Common myeloid progenitor, CD34-positive (primary cell): Measurements from ENCODE around the gene CD2BP2.

Source experiments
- CTCF ChIA-PET: fragments of 350-600 bp; sonication (Branson Sonifier 250); formaldehyde crosslinking; loops from one replicate; lab custom pipeline; 2021; ENCODE audit warnings: antibody characterized with exemption; lab: Charles Lee
- POLR2A ChIA-PET: fragments of 350-600 bp; sonication (Branson Sonifier 250); formaldehyde crosslinking; loops from one replicate; lab custom pipeline; 2021; ENCODE audit warnings: antibody characterized with exemption; lab: Charles Lee
- DNase-seq, 3 donors: peaks; one replicate each; pipeline versions ENCODE4 v3.0.0 to v3.0.0-alpha.2; 2013
- H3K27ac ChIP-seq, 2 experiments: 1 replicate in 1 of 2; 2 replicates in 1 of 2; pipeline ENCODE4 v1.7.0; 2013; ENCODE audit warnings: inconsistent platforms in 2 of 2, low read length in 2 of 2, mild to moderate bottlenecking in 2 of 2, low read depth in 1 of 2, moderate library complexity in 1 of 2; ENCODE audit not compliant: severe bottlenecking in 2 of 2, insufficient read depth in 1 of 2, poor library complexity in 1 of 2
- H3K27me3 ChIP-seq, 5 experiments: replicated peaks in 2 of 5; 1 replicate in 3 of 5; 2 replicates in 2 of 5; pipeline versions ENCODE4 v1.6.1 to v1.7.0; 2013; ENCODE audit warnings: low read length in 4 of 5, mild to moderate bottlenecking in 2 of 5, moderate library complexity in 2 of 5, inconsistent platforms in 1 of 5; ENCODE audit not compliant: insufficient read depth in 5 of 5, control insufficient read depth in 4 of 5
- H3K36me3 ChIP-seq, 4 experiments: 1 replicate in 2 of 4; 2 replicates in 2 of 4; pipeline versions ENCODE4 v1.6.1 to v1.7.0; 2013; ENCODE audit warnings: low read length in 3 of 4, control low read depth in 1 of 4, mild to moderate bottlenecking in 1 of 4; ENCODE audit not compliant: control insufficient read depth in 4 of 4, insufficient read depth in 4 of 4
- H3K4me1 ChIP-seq, 4 experiments: 1 replicate in 3 of 4; 2 replicates in 1 of 4; pipeline versions ENCODE4 v1.6.1 to v1.7.1; 2013; ENCODE audit warnings: low read length in 3 of 4, mild to moderate bottlenecking in 3 of 4, control low read depth in 1 of 4, inconsistent platforms in 1 of 4, moderate library complexity in 1 of 4; ENCODE audit not compliant: control insufficient read depth in 4 of 4, insufficient read depth in 4 of 4; ENCODE audit errors: control extremely low read depth in 1 of 4
- H3K4me3 ChIP-seq, 7 experiments: 1 replicate in 4 of 7; 2 replicates in 3 of 7; pipeline versions ENCODE4 v1.5.1 to v1.7.0; 2013; ENCODE audit warnings: mild to moderate bottlenecking in 7 of 7, low read length in 6 of 7, moderate library complexity in 6 of 7, inconsistent platforms in 2 of 7, low read depth in 2 of 7, control low read depth in 1 of 7; ENCODE audit not compliant: insufficient read depth in 4 of 7, control insufficient read depth in 1 of 7; ENCODE audit errors: extremely low read depth in 1 of 7
- H3K9me3 ChIP-seq, 5 experiments: 1 replicate in 4 of 5; 2 replicates in 1 of 5; pipeline versions ENCODE4 v1.6.1 to v1.7.1; 2013; ENCODE audit warnings: low read length in 4 of 5, mild to moderate bottlenecking in 2 of 5, inconsistent platforms in 1 of 5, low read depth in 1 of 5, moderate library complexity in 1 of 5; ENCODE audit not compliant: control insufficient read depth in 4 of 5, insufficient read depth in 2 of 5; ENCODE audit errors: control extremely low read depth in 1 of 5
- WGBS: methylation state at CpG from one replicate; pipeline ENCODE4 v1.1.5; 2013; ENCODE audit not compliant: insufficient coverage; 5-methylcytosine and 5-hydroxymethylcytosine counted together

The CD2BP2 gene

DNA sequence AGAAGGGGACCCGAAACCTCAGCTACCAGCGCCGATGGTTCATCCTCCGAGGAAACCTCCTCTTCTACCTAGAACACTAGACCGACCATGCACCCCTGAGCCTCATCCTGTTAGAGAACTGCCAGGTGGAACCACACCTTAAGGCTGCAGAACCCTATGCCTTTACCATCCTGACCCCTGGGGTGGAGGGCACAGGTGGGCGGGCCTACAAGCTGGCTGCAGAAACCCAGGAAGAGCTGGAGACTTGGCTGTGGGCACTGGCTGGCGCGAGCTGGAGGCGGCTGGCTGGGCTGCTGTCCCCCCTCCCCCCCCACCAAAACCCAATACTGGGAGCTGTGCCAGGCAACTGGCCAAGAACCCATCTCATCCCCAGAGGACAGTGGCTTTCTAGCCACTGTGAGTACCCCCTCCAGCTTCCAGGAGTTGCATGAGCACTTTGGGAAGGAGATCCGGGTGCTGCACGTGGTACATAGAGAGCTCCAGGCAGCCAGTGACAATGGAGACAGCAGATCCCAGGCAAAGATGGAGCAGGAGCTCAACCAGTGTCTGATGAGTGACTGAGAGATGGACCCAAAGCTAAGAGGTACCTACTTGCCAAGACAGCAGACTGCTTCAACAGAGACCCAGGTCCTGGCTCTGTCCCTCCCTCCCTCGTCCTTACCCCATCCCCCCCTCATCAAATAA is 1.4 kb upstream of the CD2BP2 start:
- Histone ChIP-seq H3K4me1 (peaks cover 0 to 27% (median 24%) of the 10 kb centered on the region in 4 experiments), H3K27ac (peak overlapping the region; percentile 68 to 88), H3K9me3 (no peaks in the 10 kb centered on the region), H3K4me3 (peak overlapping the region in 5 of 7 experiments; percentile 85 to 96 (median 94)), H3K27me3 (no peaks in the 10 kb centered on the region), H3K36me3 (peaks cover under 1 to 72% (median 42%) of the 10 kb centered on the region in 4 experiments)
- ChIA-PET CTCF (interaction anchor here (1.0 to 2.5 kb wide), 5 partner anchors 9 to 73 kb away, joined by 3 to 10 read pairs (median 4); partner anchors contain the start of gene DCTPP1), POLR2A (interaction anchor here (0.5 to 0.8 kb wide), 3 partner anchors 13 to 772 kb away, joined by 3 read pairs; no protein-coding TSS in a partner anchor)
- DNase-seq = no peak
- 86% methylated on average over 5 of the region's 12 CpGs for WGBS

DNA sequence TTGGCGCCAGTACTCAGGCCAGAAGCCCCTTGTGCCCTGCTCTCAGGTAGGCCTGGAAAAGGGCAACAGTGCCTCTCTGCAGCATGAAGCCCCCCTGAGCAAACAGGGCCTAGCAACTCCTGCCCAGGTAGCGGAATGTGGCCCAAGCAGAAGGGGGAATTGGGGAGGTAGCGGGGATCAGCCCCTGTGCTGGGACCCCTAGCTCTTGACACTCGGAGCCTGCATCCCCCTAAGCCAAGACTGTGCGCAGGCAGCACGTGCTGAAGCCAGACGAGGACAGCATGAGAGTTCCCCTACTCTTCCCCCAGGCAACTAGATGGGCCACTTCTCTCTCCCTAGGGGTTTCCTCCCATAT is 823 bp upstream of the CD2BP2 start:
- peaks cover 4 to 75% (median 45%) of the 10 kb centered on the region in 4 experiments for H3K36me3 ChIP-seq
- H3K4me1 ChIP-seq = peaks cover 0 to 27% (median 24%) of the 10 kb centered on the region in 4 experiments
- peak overlapping the region; percentile 68 to 88 for H3K27ac ChIP-seq
- POLR2A ChIA-PET = interaction anchor here (0.5 to 0.8 kb wide), 2 partner anchors 13 to 153 kb away, joined by 3 read pairs; no protein-coding TSS in a partner anchor
- peak in 1 of 3 donors; percentile 33 for DNase-seq
- 51% methylated on average over 7 of the region's 7 CpGs for whole genome bisulfite sequencing
- H3K9me3 ChIP-seq = no peaks in the 10 kb centered on the region
- CTCF ChIA-PET = interaction anchor here (1.0 to 2.5 kb wide), 3 partner anchors 9 to 53 kb away, joined by 3 to 10 read pairs (median 4); no protein-coding TSS in a partner anchor
- peak overlapping the region; percentile 85 to 96 (median 92) for H3K4me3 ChIP-seq
- H3K27me3 ChIP-seq = no peaks in the 10 kb centered on the region

- WGBS = 0% methylated on average over 17 of the region's 36 CpGs
- no peaks in the 10 kb centered on the region for H3K9me3 ChIP-seq
- no peak for DNase-seq
- peaks cover 0 to 38% (median 25%) of the 10 kb centered on the region in 4 experiments for H3K4me1 ChIP-seq
- ChIA-PET POLR2A (interaction anchor here (1.3 to 1.6 kb wide), 2 partner anchors 15 to 24 kb away, joined by 3 to 4 read pairs; partner anchors contain the start of gene TBC1D10B), CTCF (interaction anchor here (0.6 to 2.5 kb wide), 8 partner anchors 10 to 55 kb away, joined by 3 to 10 read pairs (median 4); no protein-coding TSS in a partner anchor)
- peaks cover 7 to 70% (median 45%) of the 10 kb centered on the region in 4 experiments for H3K36me3 ChIP-seq
- H3K27me3 ChIP-seq = no peaks in the 10 kb centered on the region
- H3K27ac ChIP-seq = peak overlapping the region; percentile 68 to 88
- peak overlapping the region; percentile 85 to 96 (median 92) for H3K4me3 ChIP-seq
Measured at GRCh38 chr16:30354423-30355143, 525 bp downstream of the CD2BP2 start.

DNA sequence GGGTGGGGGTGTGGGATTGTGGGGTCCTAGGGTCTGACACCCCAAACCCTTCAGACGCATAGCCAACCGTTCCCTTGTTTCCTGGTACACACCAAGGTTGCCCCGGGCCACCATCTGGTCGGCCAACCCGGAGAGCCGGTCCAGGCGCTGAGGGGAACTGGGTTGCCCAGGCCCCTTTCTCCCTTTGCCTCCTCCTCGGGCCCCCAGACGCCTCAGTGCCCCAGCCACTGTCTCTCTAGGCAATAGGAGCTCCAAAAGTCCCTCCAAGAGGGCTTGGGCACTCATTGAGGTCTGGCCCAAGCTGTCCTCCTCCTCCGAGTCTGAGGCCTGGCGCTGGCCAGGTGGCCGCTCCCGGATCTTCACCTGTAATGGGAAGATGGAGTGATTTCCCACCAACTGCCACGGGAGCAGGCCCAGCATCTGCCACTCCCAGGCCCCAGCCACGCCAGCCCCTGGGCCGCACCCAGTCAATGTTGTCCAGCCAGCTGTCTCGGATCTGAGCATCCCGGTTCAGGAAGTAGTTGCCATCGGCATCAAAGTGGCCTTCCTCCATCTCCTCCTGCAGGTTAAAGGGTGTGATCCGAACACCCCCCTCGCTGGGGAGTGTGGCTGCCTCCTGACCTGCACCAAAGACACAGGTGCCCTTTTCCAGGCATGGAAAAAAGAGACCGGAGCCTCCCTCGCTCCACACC is 1.5 kb downstream of the CD2BP2 start:
- H3K36me3 ChIP-seq = peaks cover 7 to 60% (median 40%) of the 10 kb centered on the region in 4 experiments

DNA sequence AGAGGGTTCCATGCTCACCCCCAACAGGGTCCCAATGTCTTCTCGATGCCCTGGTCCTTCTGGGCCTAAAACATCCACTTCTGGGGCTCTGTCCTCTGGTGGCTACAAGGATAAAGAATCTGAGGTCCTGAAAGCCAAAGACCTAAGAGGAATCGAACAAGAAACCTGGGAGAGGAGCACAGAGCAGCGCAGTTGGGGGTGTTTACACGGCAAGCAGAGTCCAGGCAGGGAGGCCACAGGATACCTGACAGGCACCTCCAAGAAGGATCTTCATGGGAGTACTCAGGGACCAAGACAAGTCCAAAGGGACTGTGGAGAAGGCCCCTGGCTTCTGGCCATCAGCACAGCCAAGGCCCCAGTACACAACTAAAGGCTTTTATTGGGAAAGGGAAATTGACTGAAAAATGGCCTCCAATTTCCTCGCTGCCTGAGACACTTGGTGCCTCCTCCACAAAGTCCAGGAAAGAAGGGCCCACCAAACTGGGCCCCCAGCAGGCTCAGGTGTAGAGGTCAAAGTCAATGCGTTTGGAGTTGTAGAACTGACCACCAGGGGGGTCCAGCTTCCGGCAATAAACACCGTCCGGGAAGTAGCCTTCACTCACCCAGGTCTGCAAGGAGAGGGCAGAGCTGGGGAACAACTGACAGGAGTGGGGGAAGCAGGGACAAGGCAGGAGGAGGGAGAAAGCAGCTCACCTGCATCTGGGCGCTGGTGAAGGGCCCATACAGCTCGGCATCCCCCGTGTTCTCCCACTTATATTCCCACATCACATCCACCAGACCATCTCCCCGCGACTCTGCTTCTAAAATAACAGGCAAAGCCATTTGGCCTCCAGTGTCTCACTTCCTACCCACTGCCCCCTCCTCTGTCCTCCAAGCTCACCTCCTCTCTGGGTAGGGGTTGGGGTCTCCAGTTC is 2.4 kb downstream of the CD2BP2 start:
- 90% methylated on average over 9 of the region's 14 CpGs for WGBS
- no peak overlapping the region for H3K4me3 ChIP-seq
- H3K27ac ChIP-seq = peak overlapping the region in 1 of 2 experiments; percentile 22
- H3K36me3 ChIP-seq = peaks cover 7 to 52% (median 36%) of the 10 kb centered on the region in 4 experiments
- H3K27me3 ChIP-seq = no peaks in the 10 kb centered on the region
- H3K9me3 ChIP-seq = no peaks in the 10 kb centered on the region
- ChIA-PET CTCF (interaction anchor here (1.3 to 2.5 kb wide), 5 partner anchors 10 to 57 kb away, joined by 3 to 7 read pairs (median 4); partner anchors contain the start of gene ZNF771), POLR2A (no interaction called here)
- no peak for DNase-seq
- peaks cover 0 to 43% (median 28%) of the 10 kb centered on the region in 4 experiments for H3K4me1 ChIP-seq

More for the DNA sequence above, 1.5 kb downstream of the CD2BP2 start:
- no peak for DNase-seq
- Histone ChIP-seq H3K27ac (peak overlapping the region in 1 of 2 experiments; percentile 88), H3K9me3 (no peaks in the 10 kb centered on the region), H3K27me3 (no peaks in the 10 kb centered on the region), H3K4me3 (peak overlapping the region in 3 of 7 experiments; percentile 85 to 94 (median 94)), H3K4me1 (peaks cover 0 to 43% (median 28%) of the 10 kb centered on the region in 4 experiments)
- ChIA-PET CTCF (interaction anchor here (1.0 to 2.5 kb wide), 8 partner anchors 9 to 56 kb away, joined by 3 to 10 read pairs (median 6); partner anchors contain the start of gene ZNF771), POLR2A (interaction anchor here (0.8 kb wide), 1 partner anchor 15 kb away, joined by 3 read pairs; no protein-coding TSS in a partner anchor)
- 96% methylated on average over 17 of the region's 23 CpGs for WGBS
